ENCODE data around the gene RNF10.

RNF10 gene

GRCh38 chr12:120580787-120581723 lies 46.9 kb downstream of the RNF10 start, which contains the start of gene POP5:
Gene POP5 (minus strand): TSS chr12:120581402. CDS start chr12:120581362, 40 bp downstream.
- TF ChIP-seq CTCF (IDR thresholded peaks at IDR 0.05; ENCODE audit: control insufficient read depth, extremely low read depth, insufficient read depth) = no peak
- peak; percentile 95 for DNase-seq (ENCODE audit: low read depth)
- peak within 1 kb of the TSS; percentile 68 for H3K4me3 ChIP-seq (ENCODE audit: low read depth, low read length)

DNA sequence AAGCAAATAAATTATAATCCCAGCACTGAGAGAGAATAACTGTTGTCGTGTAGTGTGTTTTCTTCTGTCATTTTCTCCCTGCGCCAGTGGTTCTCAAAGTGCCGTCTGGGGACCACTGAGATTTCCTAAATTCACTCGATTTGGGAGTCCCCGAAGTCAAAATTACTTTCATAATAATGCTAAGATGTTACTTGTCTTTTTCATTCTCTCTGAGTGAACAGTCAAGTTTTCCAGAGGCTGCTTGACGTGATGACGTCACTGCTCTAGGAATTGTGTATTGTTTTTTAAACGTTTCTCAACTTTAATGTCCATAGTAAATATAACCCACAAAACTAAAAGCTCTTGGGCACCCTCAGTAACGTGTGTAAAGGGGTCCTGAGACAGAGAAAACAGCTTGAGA lies 47.8 kb downstream of the RNF10 start:
- TF ChIP-seq CTCF (IDR thresholded peaks at IDR 0.05; ENCODE audit: control insufficient read depth, extremely low read depth, insufficient read depth) = no peak
- no peak for DNase-seq (ENCODE audit: low read depth)
- H3K4me3 ChIP-seq (ENCODE audit: low read depth, low read length) = peak overlapping the region; percentile 68

- DNase-seq (ENCODE audit: low read depth) = peak; percentile 3
- peak; percentile 84 for TF ChIP-seq CTCF (IDR thresholded peaks at IDR 0.05; ENCODE audit: control insufficient read depth, extremely low read depth, insufficient read depth)
- H3K4me3 ChIP-seq (ENCODE audit: low read depth, low read length) = no peak overlapping the region
Measured at GRCh38 chr12:120583478-120584030, 49.4 kb downstream of the RNF10 start.

- no peak for DNase-seq (ENCODE audit: low read depth)
- TF ChIP-seq CTCF (IDR thresholded peaks at IDR 0.05; ENCODE audit: control insufficient read depth, extremely low read depth, insufficient read depth) = no peak
- no peak overlapping the region for H3K4me3 ChIP-seq (ENCODE audit: low read depth, low read length)
Measured at GRCh38 chr12:120584343-120585149, 50.4 kb downstream of the RNF10 start.

DNA sequence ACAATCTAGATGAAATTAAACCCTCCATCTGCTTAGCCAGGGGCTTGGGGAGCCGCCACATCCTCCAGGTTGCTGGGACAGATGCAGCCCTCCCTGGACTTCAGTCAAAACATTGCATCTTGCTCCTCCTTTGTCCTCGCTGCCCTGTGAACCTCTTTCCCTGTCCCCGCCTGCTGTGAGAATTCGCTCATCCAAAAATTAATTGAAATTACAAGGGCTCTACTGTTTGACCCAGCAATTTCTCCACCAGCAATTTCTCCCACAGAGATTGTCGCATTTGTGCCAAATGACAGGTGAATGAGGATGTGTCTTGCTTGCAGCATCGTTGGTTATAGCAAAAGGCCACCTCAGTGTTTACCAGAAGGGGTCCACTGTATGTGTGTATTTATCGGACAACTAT lies 52.0 kb downstream of the RNF10 start:
- H3K4me3 ChIP-seq (ENCODE audit: low read depth, low read length) = no peak overlapping the region
- no peak for TF ChIP-seq CTCF (IDR thresholded peaks at IDR 0.05; ENCODE audit: control insufficient read depth, extremely low read depth, insufficient read depth)
- no peak for DNase-seq (ENCODE audit: low read depth)

DNA sequence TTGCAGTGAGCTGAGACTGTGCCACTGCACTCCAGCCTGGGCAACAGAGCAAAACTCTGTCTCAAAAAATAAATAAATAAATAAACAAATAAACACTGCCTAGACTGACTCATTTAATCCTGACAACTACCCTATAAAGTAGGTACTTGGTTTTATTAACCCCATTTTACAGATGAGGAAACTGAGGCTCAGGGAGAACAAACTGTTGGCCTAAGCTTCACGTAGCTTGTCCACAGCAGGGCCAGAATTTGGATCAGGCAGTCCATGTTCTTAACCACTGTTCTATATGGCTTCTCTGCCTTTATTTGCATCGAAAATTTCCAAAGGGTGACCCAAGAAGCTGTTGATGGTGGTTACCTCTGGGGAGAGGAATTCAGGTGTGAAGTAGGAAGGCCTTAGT lies 52.7 kb downstream of the RNF10 start:
- TF ChIP-seq CTCF (IDR thresholded peaks at IDR 0.05; ENCODE audit: control insufficient read depth, extremely low read depth, insufficient read depth) = no peak
- DNase-seq (ENCODE audit: low read depth) = no peak
- no peak overlapping the region for H3K4me3 ChIP-seq (ENCODE audit: low read depth, low read length)
